K562 (cell line): ENCODE results near the gene SYDE1. TPM values are rescaled to one million over a fixed set of nuclear protein-coding genes. Genes with fewer than 3 reads are reported as not detected.
A peak's percentile ranks its signal among the peaks of the same experiment; 100 is the strongest.

Experiments
- ATAC-seq: fragments of 200-7000 bp; cut with Tn5 transposase; 3 replicates; pipeline ENCODE4 v1.9.1; 2020; ENCODE audit warnings: moderate library complexity
- Bru-seq: library from RNA; stranded (reverse); fragments of 400-500 nt; gene quantifications from one replicate; lab custom pipeline; 2021; lab: Mats Ljungman, UMichigan
- BruChase-seq, 2 experiments: library from RNA; stranded (reverse); fragments of 400-500 nt; gene quantifications; one replicate each; lab custom pipeline; 2021; lab: Mats Ljungman, UMichigan
- BruUV-seq: library from RNA; stranded (reverse); fragments of 400-500 nt; replicated peaks from 2 replicates; lab custom pipeline; 2021; lab: Mats Ljungman, UMichigan
- CTCF ChIA-PET: fragments of 300-600 bp; formaldehyde crosslinking; extraction: SDS; loops from one replicate; lab custom pipeline; 2021; ENCODE audit warnings: low intra/inter-chr PET ratio; lab: Yijun Ruan, JAX
- POLR2A ChIA-PET: fragments of 300-600, 350-650 bp; sonication (Branson Sonifier 250); formaldehyde crosslinking; extraction: SDS; loops from one replicate; lab custom pipeline; 2021; ENCODE audit warnings: antibody characterized with exemption, inconsistent platforms; lab: Yijun Ruan, JAX
- DNase-seq, 4 experiments: peaks; one replicate each; pipeline versions ENCODE4 v3.0.0 to v3.0.0-alpha.2; 2011 to 2018; ENCODE audit warnings: low spot score in 3 of 4, mixed read lengths in 3 of 4; ENCODE audit errors: extremely low read depth in 1 of 4
- FAIRE-seq: peaks from 2 replicates; lab custom pipeline; 2011; peaks lifted over from hg19 to GRCh38; lab: Jason Lieb, UNC
- H2AFZ ChIP-seq: 2 replicates; pipeline ENCODE4 v1.6.0; 2011; ENCODE audit warnings: low read depth, low read length, control low read depth, inconsistent platforms
- H3K27ac ChIP-seq: fragments of 200-600 bp; 3 replicates; pipeline ENCODE4 v1.8.0; 2011; ENCODE audit warnings: low read depth, mild to moderate bottlenecking, control low read depth, inconsistent platforms, low read length, moderate library complexity, mixed read lengths; ENCODE audit errors: extremely low read depth
- H3K27me3 ChIP-seq, 2 experiments: fragments of 300-600 bp in 1 of 2; 2 replicates in 1 of 2; 3 replicates in 1 of 2; pipeline versions ENCODE4 v1.6.0 to v1.8.0; 2011; ENCODE audit warnings: inconsistent platforms in 2 of 2, low read length in 2 of 2, mild to moderate bottlenecking in 1 of 2, mixed read lengths in 1 of 2, moderate library complexity in 1 of 2; ENCODE audit not compliant: control insufficient read depth in 2 of 2, insufficient read depth in 2 of 2
- H3K36me3 ChIP-seq: fragments of 300-600 bp; 3 replicates; pipeline ENCODE4 v1.8.0; 2011; ENCODE audit warnings: mild to moderate bottlenecking, low read length, inconsistent platforms; ENCODE audit not compliant: control insufficient read depth, insufficient read depth
- H3K4me1 ChIP-seq, 2 experiments: fragments of 200-600 bp in 1 of 2; replicated peaks in 1 of 2; 2 replicates in 1 of 2; 3 replicates in 1 of 2; pipeline versions ENCODE4 v1.5.1 to v1.8.0; 2011; ENCODE audit warnings: inconsistent platforms in 2 of 2, low read length in 2 of 2, mild to moderate bottlenecking in 1 of 2, mixed read lengths in 1 of 2, moderate library complexity in 1 of 2; ENCODE audit not compliant: control insufficient read depth in 2 of 2, insufficient read depth in 2 of 2
- H3K4me2 ChIP-seq: 2 replicates; pipeline ENCODE4 v1.6.1; 2011; ENCODE audit warnings: low read length, control low read depth, inconsistent platforms, mixed read lengths; ENCODE audit not compliant: insufficient read depth
- H3K4me3 ChIP-seq: fragments of 200-600 bp; sonication (generic), shearing (Covaris generic); 2 replicates; pipeline ENCODE4 v1.5.1; 2016; ENCODE audit warnings: control low read depth, inconsistent platforms
- H3K79me2 ChIP-seq: fragments of 200-600 bp; 3 replicates; pipeline ENCODE4 v1.8.0; 2011; ENCODE audit warnings: low read length, inconsistent platforms; ENCODE audit not compliant: control insufficient read depth, insufficient read depth
- H3K9ac ChIP-seq, 2 experiments: 2 replicates each; pipeline versions ENCODE4 v1.6.0 to v1.6.1; 2011; ENCODE audit warnings: low read depth in 2 of 2, low read length in 2 of 2, control low read depth in 1 of 2, inconsistent platforms in 1 of 2, mild to moderate bottlenecking in 1 of 2, mixed read lengths in 1 of 2; ENCODE audit not compliant: insufficient read depth in 1 of 2
- H3K9me1 ChIP-seq: one replicate; pipeline ENCODE4 v1.6.0; 2011; ENCODE audit warnings: inconsistent platforms, mild to moderate bottlenecking, low read length, moderate library complexity; ENCODE audit not compliant: control insufficient read depth, insufficient read depth
- H3K9me3 ChIP-seq: replicated peaks from 2 replicates; pipeline ENCODE4 v1.5.1; 2011; ENCODE audit warnings: low read depth, low read length, inconsistent platforms; ENCODE audit not compliant: control insufficient read depth, insufficient read depth
- H4K20me1 ChIP-seq: replicated peaks from 2 replicates; pipeline ENCODE4 v1.6.1; 2011; ENCODE audit warnings: low read length, inconsistent platforms, mixed read lengths; ENCODE audit not compliant: control insufficient read depth, insufficient read depth
- GTF2F1 ChIP-seq: IDR thresholded peaks from 2 replicates; pipeline ENCODE4 v1.6.1; 2011; ENCODE audit warnings: low read depth, low read length, improper control_type of control experiment
- PRMT5 ChIP-seq: sonication (generic); formaldehyde crosslinking; IDR thresholded peaks from 2 replicates; pipeline ENCODE4 v1.5.0; 2020; ENCODE audit warnings: missing genetic modification reagents
- RHOXF2B ChIP-seq: fragments of 250-450 bp; sonication (Bioruptor Pico); conservative IDR thresholded peaks from 2 replicates; pipeline ENCODE4 v1.5.1; 2021
- SMAD3 ChIP-seq: fragments of 450-650 bp; formaldehyde crosslinking; conservative IDR thresholded peaks from 2 replicates; pipeline ENCODE4 v1.4.0; 2020; ENCODE audit warnings: mild to moderate bottlenecking
- WGBS: fragments of 100-300 bp; shearing (Covaris generic); methylation state at CpG from one replicate; pipeline ENCODE4 v1.1.6; 2016; ENCODE audit warnings: low coverage, mixed read lengths; ENCODE audit not compliant: insufficient coverage; ENCODE audit errors: missing lambda C conversion rate; 5-methylcytosine and 5-hydroxymethylcytosine counted together
- in situ Hi-C: fragments of 300-500 bp; cut with MboI; formaldehyde crosslinking; loops from 4 replicates; pipeline ENCODE4 v1.15.0; 2018; ENCODE audit warnings: inconsistent platforms, mixed read lengths
- intact Hi-C: fragments of 100-400 bp; cut with micrococcal nuclease; formaldehyde crosslinking; loops from 2 replicates; pipeline ENCODE4 v1.14.2; 2022
- long read RNA-seq, 3 experiments: library from polyadenylated mRNA in 2 of 3; library from RNA in 1 of 3; unstranded in 2 of 3; stranded (forward) in 1 of 3; transcript quantifications; one replicate each; pipeline ENCODE4 v2.0.0, GENCODE V29; 2019 to 2022
- polyA minus RNA-seq, 3 experiments: library from RNA; depleted of rRNA, polyadenylated mRNA; stranded (reverse); fragments of >200 nt; gene quantifications; 2 replicates each; pipeline ENCODE4 v1.2.3, GENCODE V29; 2011
- polyA plus RNA-seq, 8 experiments: library from polyadenylated mRNA; depleted of rRNA in 4 of 8; stranded (reverse) in 5 of 8; unstranded in 3 of 8; fragments of >200 nt; fragmentation: Nextera tagmentation in 2 of 8; fragmentation: Illumina TruSeq in 1 of 8; extraction: Ambion mirVana in 2 of 8; extraction: Trizol in 1 of 8; gene quantifications; 2 replicates each; pipeline versions ENCODE4 v1.2.1 to v1.2.3, GENCODE V29; 2011 to 2014; ENCODE audit warnings: inconsistent platforms in 1 of 8, missing spikeins in 1 of 8
- total RNA-seq, 7 experiments: library from RNA; depleted of rRNA in 6 of 7; stranded (reverse); fragments of >200 nt in 6 of 7; fragmentation: Illumina TruSeq in 2 of 7; extraction: Trizol in 2 of 7; gene quantifications; 2 replicates each; pipeline versions ENCODE4 v1.2.1 to v1.2.3, GENCODE V29; 2011 to 2021; ENCODE audit warnings: low replicate concordance in 1 of 7
- TF ChIP-seq, protein P1 (sequence below): fragments of 250-450 bp; sonication (Bioruptor Pico); IDR thresholded peaks from 2 replicates; pipeline ENCODE4 v1.4.0; 2020; ENCODE audit warnings: borderline replicate concordance
- TF ChIP-seq, protein P2 (sequence below), 2 experiments: fragments of 200-800 bp in 1 of 2; sonication (Bioruptor generic) in 1 of 2; sonication (generic) in 1 of 2; formaldehyde crosslinking in 1 of 2; IDR thresholded peaks in 1 of 2; conservative IDR thresholded peaks in 1 of 2; 2 replicates each; pipeline versions ENCODE4 v1.5.0 to v1.6.1; 2016 to 2020; ENCODE audit warnings: missing compliant biosample characterization in 1 of 2, missing genetic modification characterization in 1 of 2, missing genetic modification reagents in 1 of 2
- TF ChIP-seq, protein P3 (sequence below): fragments of 250-450 bp; sonication (Bioruptor Pico); IDR thresholded peaks from 2 replicates; pipeline ENCODE4 v1.5.0; 2020; ENCODE audit warnings: mild to moderate bottlenecking, borderline replicate concordance

SYDE1 gene, protein sequence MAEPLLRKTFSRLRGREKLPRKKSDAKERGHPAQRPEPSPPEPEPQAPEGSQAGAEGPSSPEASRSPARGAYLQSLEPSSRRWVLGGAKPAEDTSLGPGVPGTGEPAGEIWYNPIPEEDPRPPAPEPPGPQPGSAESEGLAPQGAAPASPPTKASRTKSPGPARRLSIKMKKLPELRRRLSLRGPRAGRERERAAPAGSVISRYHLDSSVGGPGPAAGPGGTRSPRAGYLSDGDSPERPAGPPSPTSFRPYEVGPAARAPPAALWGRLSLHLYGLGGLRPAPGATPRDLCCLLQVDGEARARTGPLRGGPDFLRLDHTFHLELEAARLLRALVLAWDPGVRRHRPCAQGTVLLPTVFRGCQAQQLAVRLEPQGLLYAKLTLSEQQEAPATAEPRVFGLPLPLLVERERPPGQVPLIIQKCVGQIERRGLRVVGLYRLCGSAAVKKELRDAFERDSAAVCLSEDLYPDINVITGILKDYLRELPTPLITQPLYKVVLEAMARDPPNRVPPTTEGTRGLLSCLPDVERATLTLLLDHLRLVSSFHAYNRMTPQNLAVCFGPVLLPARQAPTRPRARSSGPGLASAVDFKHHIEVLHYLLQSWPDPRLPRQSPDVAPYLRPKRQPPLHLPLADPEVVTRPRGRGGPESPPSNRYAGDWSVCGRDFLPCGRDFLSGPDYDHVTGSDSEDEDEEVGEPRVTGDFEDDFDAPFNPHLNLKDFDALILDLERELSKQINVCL
- total RNA-seq (2011; cell fraction: chromatin; rRNA removed; ENCODE audit: low replicate concordance) = not detected in 2 replicates
- total RNA-seq (2011; cell fraction: nucleolus; rRNA removed) = not detected in 2 replicates
- not detected in 2 replicates for total RNA-seq (2011; cell fraction: nucleoplasm; rRNA removed)
- total RNA-seq (2014; rRNA removed) (not detected in 2 replicates), total RNA-seq (2014; rRNA removed; fragmentation: Illumina TruSeq; extraction: Trizol) (not detected in 2 replicates), total RNA-seq (2015; rRNA removed; fragmentation: Illumina TruSeq; extraction: Trizol) (not detected in 2 replicates), total RNA-seq (2021) (0.04 and 0.07 TPM in 2 replicates), polyA plus RNA-seq (2011; rRNA removed) (not detected in 2 replicates), polyA plus RNA-seq (2014; fragmentation: Illumina TruSeq; extraction: Trizol) (not detected in 2 replicates), polyA plus RNA-seq (2014; fragmentation: Nextera tagmentation; extraction: Ambion mirVana) (not detected), polyA plus RNA-seq (2014; rRNA removed) (0.03 TPM in 1 of 2 replicates, not detected in the other), polyA minus RNA-seq (2011; rRNA and poly(A)+ RNA removed) (not detected in 2 replicates), Bru-seq, nascent RNA (not detected), BruChase-seq, experiment 1, labeled RNA remaining after a 2-hour chase (not detected), BruChase-seq, experiment 2, labeled RNA remaining after a 6-hour chase (percentile 11 among the genes with signal in this experiment)
- polyA plus RNA-seq (2011; cell fraction: cytosol; rRNA removed) = not detected in 2 replicates
- not detected in 2 replicates for polyA plus RNA-seq (2011; cell fraction: nucleus; rRNA removed)
- not detected in 2 replicates for polyA plus RNA-seq (2012)
- polyA minus RNA-seq (2011; cell fraction: cytosol; rRNA and poly(A)+ RNA removed) = 0.36 TPM in 1 of 2 replicates, not detected in the other
- not detected in 2 replicates for polyA minus RNA-seq (2011; cell fraction: nucleus; rRNA and poly(A)+ RNA removed)
- long read RNA-seq, experiment 1 = 0 reads
- long read RNA-seq, experiment 2 = 0 reads
- long read RNA-seq, experiment 3 = 0 reads

DNA sequence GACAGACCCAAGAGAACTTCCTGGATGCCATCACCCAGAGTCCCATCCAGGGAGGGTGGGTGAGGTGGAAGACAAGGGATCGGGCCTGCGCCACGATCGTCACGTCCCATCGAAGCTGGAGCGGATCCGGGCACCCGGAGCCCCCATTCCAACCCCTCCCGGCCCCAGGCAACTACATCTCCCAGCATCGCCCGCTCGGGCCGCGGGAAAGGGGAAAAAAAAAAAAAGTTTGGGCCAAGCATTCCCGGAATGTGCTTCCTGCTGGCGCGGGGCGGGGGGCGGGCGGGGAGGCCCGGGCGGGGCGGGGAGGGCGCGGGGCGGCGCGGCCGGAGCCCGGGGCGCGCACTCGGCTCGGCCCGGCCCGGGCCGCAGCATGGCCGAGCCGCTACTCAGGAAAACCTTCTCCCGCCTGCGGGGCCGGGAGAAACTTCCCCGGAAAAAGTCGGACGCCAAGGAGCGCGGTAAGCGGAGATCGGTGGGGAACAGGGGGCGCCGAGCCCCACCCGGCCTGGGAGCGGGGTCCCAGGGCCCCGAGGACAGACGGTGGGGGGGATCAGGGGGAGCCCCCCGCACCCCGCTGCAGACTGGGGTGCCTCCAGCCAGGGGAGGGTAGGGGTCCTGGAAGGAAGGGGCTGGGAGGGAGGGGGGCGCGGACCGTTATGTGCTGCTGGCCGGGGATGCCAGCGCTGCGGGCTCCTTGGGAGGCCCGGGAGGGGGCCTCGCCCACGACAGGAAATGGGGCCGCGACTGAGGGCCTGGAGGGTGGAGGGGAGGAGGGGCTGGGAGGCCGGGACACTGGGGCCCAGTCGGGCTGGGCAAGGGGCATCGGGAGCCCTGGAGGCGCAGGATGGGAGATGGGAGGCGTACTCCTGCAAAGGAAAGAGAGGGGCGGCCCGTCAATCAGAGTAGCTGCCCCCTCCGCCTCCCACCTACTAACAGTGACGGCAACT lies at the start of gene SYDE1:
SYDE1 (plus strand) TSS at position 341 of the 950 bp plus-strand sequence; CDS start at position 374, 33 bp downstream.
- Histone ChIP-seq H3K9ac (no peak within 1 kb of the TSS), H3K4me1 (peaks cover 0 to 14% of the 10 kb centered on the region in 2 experiments; a peak in 2 of 5 replicates), H3K36me3 (no peaks in the 10 kb centered on the region), H3K9me3 (0 out of 2 replicates have a peak, but pooled peaks cover 3% of the 10 kb centered on the region), H3K79me2 (no peaks in the 10 kb centered on the region), H3K9me1 (no peaks in the 10 kb centered on the region), H3K27me3 (peaks cover 7 to 31% of the 10 kb centered on the region in 2 experiments; a peak in 3 of 5 replicates), H3K27ac (no peak within 1 kb of the TSS), H4K20me1 (no peaks in the 10 kb centered on the region), H3K4me2 (no peak within 1 kb of the TSS), H3K4me3 (no peak within 1 kb of the TSS), H2AFZ (no peak within 1 kb of the TSS)
- intact Hi-C loops = no loop called here
- POLR2A ChIA-PET = no interaction called here
- in situ Hi-C loops = no loop called here
- CTCF ChIA-PET = no interaction called here
- FAIRE-seq = no peak
- no TSS peak for BruUV-seq
- peak in 1 of 4 experiments; percentile 8 for DNase-seq
- ATAC-seq = no peak
- 9% methylated on average over 22 of the region's 78 CpGs for WGBS
- TF ChIP-seq, protein P1, sequence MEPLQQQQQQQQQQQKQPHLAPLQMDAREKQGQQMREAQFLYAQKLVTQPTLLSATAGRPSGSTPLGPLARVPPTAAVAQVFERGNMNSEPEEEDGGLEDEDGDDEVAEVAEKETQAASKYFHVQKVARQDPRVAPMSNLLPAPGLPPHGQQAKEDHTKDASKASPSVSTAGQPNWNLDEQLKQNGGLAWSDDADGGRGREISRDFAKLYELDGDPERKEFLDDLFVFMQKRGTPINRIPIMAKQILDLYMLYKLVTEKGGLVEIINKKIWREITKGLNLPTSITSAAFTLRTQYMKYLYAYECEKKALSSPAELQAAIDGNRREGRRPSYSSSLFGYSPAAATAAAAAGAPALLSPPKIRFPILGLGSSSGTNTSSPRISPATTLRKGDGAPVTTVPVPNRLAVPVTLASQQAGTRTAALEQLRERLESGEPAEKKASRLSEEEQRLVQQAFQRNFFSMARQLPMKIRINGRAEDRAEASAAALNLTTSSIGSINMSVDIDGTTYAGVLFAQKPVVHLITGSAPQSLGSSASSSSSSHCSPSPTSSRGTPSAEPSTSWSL (CRISPR knock-in tag) = no peak
- TF ChIP-seq PRMT5 (CRISPR knock-in tag) (no peak), SMAD3 (no peak), GTF2F1 (no peak), RHOXF2B (CRISPR knock-in tag) (no peak)
- TF ChIP-seq, protein P2, sequence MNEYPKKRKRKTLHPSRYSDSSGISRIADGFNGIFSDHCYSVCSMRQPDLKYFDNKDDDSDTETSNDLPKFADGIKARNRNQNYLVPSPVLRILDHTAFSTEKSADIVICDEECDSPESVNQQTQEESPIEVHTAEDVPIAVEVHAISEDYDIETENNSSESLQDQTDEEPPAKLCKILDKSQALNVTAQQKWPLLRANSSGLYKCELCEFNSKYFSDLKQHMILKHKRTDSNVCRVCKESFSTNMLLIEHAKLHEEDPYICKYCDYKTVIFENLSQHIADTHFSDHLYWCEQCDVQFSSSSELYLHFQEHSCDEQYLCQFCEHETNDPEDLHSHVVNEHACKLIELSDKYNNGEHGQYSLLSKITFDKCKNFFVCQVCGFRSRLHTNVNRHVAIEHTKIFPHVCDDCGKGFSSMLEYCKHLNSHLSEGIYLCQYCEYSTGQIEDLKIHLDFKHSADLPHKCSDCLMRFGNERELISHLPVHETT (CRISPR knock-in tag; conservative IDR thresholded peaks at IDR 0.05 in 1 of 2, IDR thresholded peaks at IDR 0.05 in 1 of 2) = no peak
- TF ChIP-seq, protein P3, sequence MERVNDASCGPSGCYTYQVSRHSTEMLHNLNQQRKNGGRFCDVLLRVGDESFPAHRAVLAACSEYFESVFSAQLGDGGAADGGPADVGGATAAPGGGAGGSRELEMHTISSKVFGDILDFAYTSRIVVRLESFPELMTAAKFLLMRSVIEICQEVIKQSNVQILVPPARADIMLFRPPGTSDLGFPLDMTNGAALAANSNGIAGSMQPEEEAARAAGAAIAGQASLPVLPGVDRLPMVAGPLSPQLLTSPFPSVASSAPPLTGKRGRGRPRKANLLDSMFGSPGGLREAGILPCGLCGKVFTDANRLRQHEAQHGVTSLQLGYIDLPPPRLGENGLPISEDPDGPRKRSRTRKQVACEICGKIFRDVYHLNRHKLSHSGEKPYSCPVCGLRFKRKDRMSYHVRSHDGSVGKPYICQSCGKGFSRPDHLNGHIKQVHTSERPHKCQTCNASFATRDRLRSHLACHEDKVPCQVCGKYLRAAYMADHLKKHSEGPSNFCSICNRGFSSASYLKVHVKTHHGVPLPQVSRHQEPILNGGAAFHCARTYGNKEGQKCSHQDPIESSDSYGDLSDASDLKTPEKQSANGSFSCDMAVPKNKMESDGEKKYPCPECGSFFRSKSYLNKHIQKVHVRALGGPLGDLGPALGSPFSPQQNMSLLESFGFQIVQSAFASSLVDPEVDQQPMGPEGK (CRISPR knock-in tag) = no peak
